Heart right ventricle (tissue), 16 donors: ENCODE results near the gene NOG. TPM values are rescaled to one million over a fixed set of nuclear protein-coding genes. Genes with fewer than 3 reads are reported as not detected.

Source experiments
- ATAC-seq, 8 donors: fragments of 200-7000 bp; cut with Tn5 transposase; one replicate each; pipeline ENCODE4 v1.9.1; 2020; ENCODE audit warnings: mild to moderate bottlenecking in 8 of 8, moderate library complexity in 8 of 8, moderate number of reproducible peaks in 1 of 8
- DNase-seq, 2 donors: peaks; one replicate each; pipeline ENCODE4 v3.0.0-alpha.2; 2020
- H3K27ac ChIP-seq, 10 donors: fragments of 200-600 bp; sonication (generic) in 2 of 10; one replicate each; pipeline versions ENCODE4 v1.5.0 to v1.8.0; 2020 to 2022; ENCODE audit warnings: mild to moderate bottlenecking in 3 of 10
- H3K27me3 ChIP-seq, 7 donors: fragments of 200-600 bp; one replicate each; pipeline ENCODE4 v1.8.0; 2021 to 2022; ENCODE audit warnings: mild to moderate bottlenecking in 2 of 7
- H3K36me3 ChIP-seq, 9 donors: fragments of 200-600 bp; sonication (generic) in 1 of 9; one replicate each; pipeline versions ENCODE4 v1.5.0 to v1.8.0; 2020 to 2022; ENCODE audit warnings: mild to moderate bottlenecking in 2 of 9
- H3K4me1 ChIP-seq, 9 donors: fragments of 200-600 bp; sonication (generic) in 1 of 9; one replicate each; pipeline versions ENCODE4 v1.5.0 to v1.8.0; 2020 to 2022; ENCODE audit warnings: mild to moderate bottlenecking in 4 of 9
- H3K4me3 ChIP-seq, 10 donors: fragments of 200-600 bp; sonication (generic) in 2 of 10; one replicate each; pipeline versions ENCODE4 v1.5.0 to v1.8.0; 2020 to 2022; ENCODE audit warnings: mild to moderate bottlenecking in 7 of 10, moderate library complexity in 2 of 10
- H3K9me3 ChIP-seq, 11 donors: fragments of 200-600 bp in 10 of 11; sonication (generic) in 2 of 11; one replicate each; pipeline versions ENCODE4 v1.5.0 to v1.8.0; 2013 to 2022; ENCODE audit warnings: mild to moderate bottlenecking in 2 of 11, control low read depth in 1 of 11, moderate library complexity in 1 of 11
- CTCF ChIP-seq, 9 donors: fragments of 200-600 bp; sonication (generic) in 2 of 9; IDR thresholded peaks; one replicate each; pipeline versions ENCODE4 v1.5.0 to v1.8.0; 2021 to 2022; ENCODE audit warnings: antibody characterized with exemption in 9 of 9, mild to moderate bottlenecking in 5 of 9, moderate library complexity in 1 of 9
- WGBS, 2 donors: extraction: QIAGEN DNeasy Blood & Tissue Kit; methylation state at CpG; one replicate each; pipeline ENCODE4 v1.1.7; 2013; ENCODE audit warnings: inconsistent platforms in 1 of 2; 5-methylcytosine and 5-hydroxymethylcytosine counted together
- intact Hi-C, 10 donors: fragments of 100-400 bp; cut with DNase I; formaldehyde crosslinking; loops; one replicate each; pipeline versions ENCODE4 v1.11.1 to v1.14.2; 2022
- polyA plus RNA-seq, 2 donors: library from polyadenylated mRNA; stranded (reverse); fragments of 200-250 nt; gene quantifications; one replicate each; pipeline ENCODE4 v1.2.3, GENCODE V29; 2013
- total RNA-seq, 10 donors: library from RNA; stranded (reverse); fragmentation: NEBNext Ultra II Directional in 3 of 10; extraction: Animal tissue kit (Norgen Biotek cat#: 25700) in 3 of 10; gene quantifications; one replicate each; pipeline versions ENCODE4 v1.2.1 to v1.2.4, GENCODE V29; 2021 to 2023
- donor health status: Arrhythmogenic right ventricular cardiomyopathy.
- donor health status: ischemic (EF 13 %, LVEDD 7.1; RV severe dilation, severe dysfunction).
- donor health status: healthy with polysubstance abuse.
- donor health status: DM: no; HTN: yes; CAD: no.
- donor health status: DM: no; HTN: no; CAD: no.
- donor health status: ischemic (EF 25% LVEDD 6.9; RV normal size, moderate dysfunction).
- donor health status: ischemic (EF 25% LVEDD 5.7; RV mildly dilated, moderate dysfunction).
- donor health status: healthy.
- donor health status: DM: yes; HTN: yes; CAD: no.
- donor health status: Ischemic cardiomyopathy.
- donor health status: ischemic (EF 35%, LVEDD 5.7; RV mildly dilated, moderate dysfunction).
- donor health status: nonischemic (EF 11% LVEDD 7.7; RV severe dilation, severe dysfunction).
- donor health status: DM: yes; HTN: yes; CAD: no.
- donor health status: PGD.
- donor health status: ischemic (EF 29% LVEDD 5.4; RV normal size, mild dysfunction).
- donor health status: nonischemic (EF 23%, LVEDD 6.1; RV moderate dilation, normal function).

The NOG gene
- total and polyA plus RNA-seq, 12 donors = 0.11 to 0.48 (median 0.16) TPM; not detected in 1

DNA sequence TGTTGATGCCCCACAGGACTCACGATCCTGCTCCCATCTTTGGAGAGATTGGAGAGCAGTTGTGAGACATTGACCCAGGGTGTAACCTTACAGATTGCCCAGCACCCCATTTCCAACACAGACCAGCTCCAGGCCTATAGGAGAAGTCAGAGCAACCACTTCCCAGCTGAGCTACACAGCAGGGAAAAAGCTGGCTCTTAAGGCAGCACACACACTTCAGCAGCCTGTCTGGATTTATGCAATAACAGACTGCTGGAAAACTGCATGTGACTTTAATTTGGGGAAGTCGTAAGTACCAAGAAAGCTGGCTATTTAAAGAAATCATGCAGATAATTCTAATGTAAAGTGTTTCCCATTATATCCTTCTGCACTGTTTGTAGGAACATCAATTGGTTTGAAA is 30.8 kb downstream of the NOG start:
- no peak for ATAC-seq

GRCh38 chr17:56624912-56625311 is 31.4 kb downstream of the NOG start:
- WGBS, 2 donors = 77 to 81% methylated on average over 4 of the region's 4 CpGs
- H3K4me3 ChIP-seq = no peak overlapping the region
- peaks cover 0 to 33% (median 8%) of the 10 kb centered on the region in 7 donors for H3K27me3 ChIP-seq
- no peak for DNase-seq
- H3K27ac ChIP-seq = no peak overlapping the region
- no peak for TF ChIP-seq CTCF (IDR thresholded peaks at IDR 0.05)
- H3K4me1 ChIP-seq = peaks cover 0 to 3% (median 0%) of the 10 kb centered on the region in 9 donors
- H3K36me3 ChIP-seq = no peaks in the 10 kb centered on the region
- no peak for ATAC-seq
- H3K9me3 ChIP-seq = no peaks in the 10 kb centered on the region
- intact Hi-C loops = no loop called here

More for the DNA sequence above, 30.8 kb downstream of the NOG start:
- Histone ChIP-seq H3K9me3 (no peaks in the 10 kb centered on the region), H3K27me3 (peaks cover 0 to 32% (median 8%) of the 10 kb centered on the region in 7 donors), H3K4me3 (no peak overlapping the region), H3K4me1 (peaks cover 0 to 3% (median 0%) of the 10 kb centered on the region in 9 donors), H3K36me3 (no peaks in the 10 kb centered on the region), H3K27ac (no peak overlapping the region)
- 43 to 46% methylated on average over 2 of the region's 2 CpGs for WGBS, 2 donors
- intact Hi-C loops = no loop called here
- no peak for TF ChIP-seq CTCF (IDR thresholded peaks at IDR 0.05)
- DNase-seq = no peak

- ATAC-seq = no peak
- H3K9me3 ChIP-seq = no peaks in the 10 kb centered on the region
- no peak overlapping the region for H3K27ac ChIP-seq
- peaks cover 0 to 41% (median 9%) of the 10 kb centered on the region in 7 donors for H3K27me3 ChIP-seq
- intact Hi-C loops = loop anchor here in 1 of 10 donors (10.0 kb wide), 1 partner anchor 1545 kb away; no protein-coding TSS in a partner anchor
- no peaks in the 10 kb centered on the region for H3K4me1 ChIP-seq
- peak in 1 of 9 donors; percentile 27 for TF ChIP-seq CTCF (IDR thresholded peaks at IDR 0.05)
- DNase-seq = no peak
- 22 to 23% methylated on average over 7 of the region's 7 CpGs for WGBS, 2 donors
- H3K4me3 ChIP-seq = no peak overlapping the region
- no peaks in the 10 kb centered on the region for H3K36me3 ChIP-seq
Observed at GRCh38 chr17:56629531-56630075, 36.1 kb downstream of the NOG start.

- H3K36me3 ChIP-seq = no peaks in the 10 kb centered on the region
- WGBS, 2 donors = 64 to 65% methylated on average over 4 of the region's 4 CpGs
- no peak overlapping the region for H3K4me3 ChIP-seq
- peaks cover 0 to 43% (median 9%) of the 10 kb centered on the region in 7 donors for H3K27me3 ChIP-seq
- TF ChIP-seq CTCF (IDR thresholded peaks at IDR 0.05) = no peak
- H3K9me3 ChIP-seq = no peaks in the 10 kb centered on the region
- no peaks in the 10 kb centered on the region for H3K4me1 ChIP-seq
- DNase-seq (no peak), ATAC-seq (no peak)
- no peak overlapping the region for H3K27ac ChIP-seq
- intact Hi-C loops = loop anchor here in 1 of 10 donors (10.0 kb wide), 1 partner anchor 1545 kb away; no protein-coding TSS in a partner anchor
Observed at GRCh38 chr17:56630202-56630601, 36.7 kb downstream of the NOG start.
